H1 (cell line): ENCODE data around the gene MYLK.

ENCODE experiments used
- EGR1 ChIP-seq: IDR thresholded peaks from 2 replicates; pipeline ENCODE4 v1.6.1; 2011; ENCODE audit warnings: low read depth, low read length, borderline replicate concordance
- EZH2 ChIP-seq: fragments of 200-600 bp; sonication (generic); IDR thresholded peaks from 2 replicates; pipeline ENCODE4 v1.7.1; 2012; ENCODE audit warnings: low read depth, mild to moderate bottlenecking, moderate library complexity, low read length, inconsistent platforms; ENCODE audit not compliant: severe bottlenecking
- GABPA ChIP-seq: IDR thresholded peaks from 2 replicates; pipeline ENCODE4 v1.6.1; 2011; ENCODE audit warnings: mild to moderate bottlenecking, low read length, moderate library complexity, borderline replicate concordance; ENCODE audit not compliant: insufficient read depth
- KDM1A ChIP-seq: fragments of 200-600, 300-600 bp; sonication (generic); IDR thresholded peaks from 2 replicates; pipeline ENCODE4 v1.7.1; 2016; ENCODE audit warnings: mild to moderate bottlenecking, low read length, borderline replicate concordance
- NRF1 ChIP-seq: IDR thresholded peaks from 2 replicates; pipeline ENCODE4 v1.6.1; 2011; ENCODE audit warnings: mild to moderate bottlenecking, low read depth, low read length, improper control_type of control experiment
- TF ChIP-seq, protein P1 (sequence below), 3 experiments: IDR thresholded peaks; 1 replicate in 2 of 3; 2 replicates in 1 of 3; pipeline versions ENCODE4 v1.5.1 to v1.6.1; 2011; ENCODE audit warnings: low read length in 3 of 3, mild to moderate bottlenecking in 3 of 3, inconsistent platforms in 2 of 3, low read depth in 1 of 3, moderate library complexity in 1 of 3; ENCODE audit not compliant: insufficient read depth in 1 of 3; ENCODE audit errors: control extremely low read depth in 1 of 3

DNA sequence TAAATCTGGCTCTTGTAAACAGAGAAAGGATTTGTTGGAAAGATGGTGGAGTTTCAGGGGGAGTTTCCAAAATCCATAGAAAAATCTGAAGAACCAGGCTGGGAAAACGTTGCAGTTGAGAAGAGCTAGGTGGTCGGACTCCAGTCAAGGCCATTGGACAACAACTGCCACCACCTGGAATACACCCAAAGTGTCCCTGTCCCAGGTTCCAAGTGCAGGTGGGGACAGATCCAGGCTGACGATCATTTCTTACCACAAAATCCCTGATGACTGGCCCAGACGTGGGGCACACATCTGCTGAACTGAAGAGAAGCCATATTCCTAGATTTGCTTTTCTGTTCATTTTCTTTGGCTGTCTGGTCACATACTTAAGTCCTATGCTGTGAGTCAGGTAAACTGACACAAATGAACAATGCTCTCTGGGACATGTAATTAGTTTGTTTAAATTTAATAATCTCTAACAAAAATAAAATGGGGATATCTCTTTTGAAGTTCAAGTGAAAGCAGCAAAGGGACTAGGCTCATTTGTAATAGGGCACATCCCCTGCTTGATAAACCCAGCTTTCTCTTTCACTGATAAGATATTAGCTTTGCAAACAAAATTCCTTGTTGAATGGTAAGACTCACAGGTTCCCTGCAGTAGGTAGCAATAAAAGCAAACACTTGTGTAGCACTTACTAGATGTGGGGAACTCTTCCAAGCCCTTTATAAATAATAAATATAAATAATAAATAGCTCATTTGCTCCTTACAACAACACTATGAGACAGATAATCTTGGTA lies 88.5 kb downstream of the MYLK start:
- no peak for TF ChIP-seq NRF1
- TF ChIP-seq EZH2: no peak
- TF ChIP-seq EGR1: no peak
- TF ChIP-seq, protein P1, sequence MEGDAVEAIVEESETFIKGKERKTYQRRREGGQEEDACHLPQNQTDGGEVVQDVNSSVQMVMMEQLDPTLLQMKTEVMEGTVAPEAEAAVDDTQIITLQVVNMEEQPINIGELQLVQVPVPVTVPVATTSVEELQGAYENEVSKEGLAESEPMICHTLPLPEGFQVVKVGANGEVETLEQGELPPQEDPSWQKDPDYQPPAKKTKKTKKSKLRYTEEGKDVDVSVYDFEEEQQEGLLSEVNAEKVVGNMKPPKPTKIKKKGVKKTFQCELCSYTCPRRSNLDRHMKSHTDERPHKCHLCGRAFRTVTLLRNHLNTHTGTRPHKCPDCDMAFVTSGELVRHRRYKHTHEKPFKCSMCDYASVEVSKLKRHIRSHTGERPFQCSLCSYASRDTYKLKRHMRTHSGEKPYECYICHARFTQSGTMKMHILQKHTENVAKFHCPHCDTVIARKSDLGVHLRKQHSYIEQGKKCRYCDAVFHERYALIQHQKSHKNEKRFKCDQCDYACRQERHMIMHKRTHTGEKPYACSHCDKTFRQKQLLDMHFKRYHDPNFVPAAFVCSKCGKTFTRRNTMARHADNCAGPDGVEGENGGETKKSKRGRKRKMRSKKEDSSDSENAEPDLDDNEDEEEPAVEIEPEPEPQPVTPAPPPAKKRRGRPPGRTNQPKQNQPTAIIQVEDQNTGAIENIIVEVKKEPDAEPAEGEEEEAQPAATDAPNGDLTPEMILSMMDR (IDR thresholded peaks at IDR 0.05; ENCODE audit: control extremely low read depth in 1 of 3, insufficient read depth in 1 of 3, low read depth in 1 of 3, low read length in 3 of 3): no peak
- TF ChIP-seq GABPA: no peak
- TF ChIP-seq KDM1A: no peak
